ENCODE data around the gene GPR17.

GPR17 gene

GRCh38 chr2:127675331-127676261 is 29.6 kb downstream of the GPR17 start, which contains the start of gene LIMS2:
LIMS2 (minus strand) TSS chr2:127675530; CDS start chr2:127675024, 506 bp downstream.
- ATAC-seq = peak; percentile 75

DNA sequence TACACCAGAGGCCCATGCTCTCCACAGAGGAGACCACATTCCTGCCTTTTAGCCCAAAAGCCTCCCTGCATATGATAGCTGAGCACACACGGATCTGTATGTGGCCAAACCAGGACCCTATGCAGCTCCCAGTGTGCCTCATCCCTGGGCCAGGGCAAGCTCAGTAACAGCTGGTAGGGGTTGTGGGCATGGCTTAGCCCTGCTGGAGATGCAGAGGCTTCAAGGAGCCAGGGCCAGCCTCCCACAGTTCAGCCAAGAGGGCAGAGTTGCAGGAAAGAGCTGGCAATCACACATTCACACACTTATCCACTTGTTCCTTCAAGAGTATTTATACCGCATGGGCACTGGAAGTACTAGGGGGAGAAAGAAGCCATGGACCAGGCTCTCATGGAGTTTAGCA is 31.0 kb downstream of the GPR17 start:
- no peak for ATAC-seq
- TF ChIP-seq GLIS3 (CRISPR knock-in tag; IDR thresholded peaks at IDR 0.05) = no peak
- TF ChIP-seq ZFP30 (CRISPR knock-in tag; IDR thresholded peaks at IDR 0.05) = no peak
- TF ChIP-seq ZNF70 (CRISPR knock-in tag; IDR thresholded peaks at IDR 0.05) = no peak
- TF ChIP-seq POU6F1 (CRISPR knock-in tag; IDR thresholded peaks at IDR 0.05; ENCODE audit: borderline replicate concordance, low read depth) = no peak
- no peak for TF ChIP-seq CSDC2 (CRISPR knock-in tag; IDR thresholded peaks at IDR 0.05)
- TF ChIP-seq OSR1 (CRISPR knock-in tag; IDR thresholded peaks at IDR 0.05) = no peak
- no peak for TF ChIP-seq ISL1 (CRISPR knock-in tag; IDR thresholded peaks at IDR 0.05)
- no peak for TF ChIP-seq ZFP3 (CRISPR knock-in tag; IDR thresholded peaks at IDR 0.05)
- no peak for TF ChIP-seq CSRNP3 (CRISPR knock-in tag; IDR thresholded peaks at IDR 0.05)
- no peak for TF ChIP-seq ESRRG (CRISPR knock-in tag; IDR thresholded peaks at IDR 0.05)
- TF ChIP-seq, protein P1, sequence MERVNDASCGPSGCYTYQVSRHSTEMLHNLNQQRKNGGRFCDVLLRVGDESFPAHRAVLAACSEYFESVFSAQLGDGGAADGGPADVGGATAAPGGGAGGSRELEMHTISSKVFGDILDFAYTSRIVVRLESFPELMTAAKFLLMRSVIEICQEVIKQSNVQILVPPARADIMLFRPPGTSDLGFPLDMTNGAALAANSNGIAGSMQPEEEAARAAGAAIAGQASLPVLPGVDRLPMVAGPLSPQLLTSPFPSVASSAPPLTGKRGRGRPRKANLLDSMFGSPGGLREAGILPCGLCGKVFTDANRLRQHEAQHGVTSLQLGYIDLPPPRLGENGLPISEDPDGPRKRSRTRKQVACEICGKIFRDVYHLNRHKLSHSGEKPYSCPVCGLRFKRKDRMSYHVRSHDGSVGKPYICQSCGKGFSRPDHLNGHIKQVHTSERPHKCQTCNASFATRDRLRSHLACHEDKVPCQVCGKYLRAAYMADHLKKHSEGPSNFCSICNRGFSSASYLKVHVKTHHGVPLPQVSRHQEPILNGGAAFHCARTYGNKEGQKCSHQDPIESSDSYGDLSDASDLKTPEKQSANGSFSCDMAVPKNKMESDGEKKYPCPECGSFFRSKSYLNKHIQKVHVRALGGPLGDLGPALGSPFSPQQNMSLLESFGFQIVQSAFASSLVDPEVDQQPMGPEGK (CRISPR knock-in tag; IDR thresholded peaks at IDR 0.05; ENCODE audit: borderline replicate concordance) = no peak
- TF ChIP-seq TOX (CRISPR knock-in tag; IDR thresholded peaks at IDR 0.05; ENCODE audit: borderline replicate concordance) = no peak
- no peak for TF ChIP-seq BACH2 (CRISPR knock-in tag; IDR thresholded peaks at IDR 0.05; ENCODE audit: borderline replicate concordance)
- TF ChIP-seq ARNTL (CRISPR knock-in tag; IDR thresholded peaks at IDR 0.05; ENCODE audit: borderline replicate concordance, low read depth) = no peak
- no peak for TF ChIP-seq ZC3H10 (CRISPR knock-in tag; IDR thresholded peaks at IDR 0.05)
- TF ChIP-seq ZNF565 (CRISPR knock-in tag; conservative IDR thresholded peaks at IDR 0.05; ENCODE audit: low read depth) = no peak

More at GRCh38 chr2:127675331-127676261, 29.6 kb downstream of the GPR17 start, which contains the start of gene LIMS2:
- TF ChIP-seq ZFP3 (CRISPR knock-in tag; IDR thresholded peaks at IDR 0.05) = no peak
- TF ChIP-seq ESRRG (CRISPR knock-in tag; IDR thresholded peaks at IDR 0.05) = no peak
- no peak for TF ChIP-seq ZNF70 (CRISPR knock-in tag; IDR thresholded peaks at IDR 0.05)
- no peak for TF ChIP-seq POU6F1 (CRISPR knock-in tag; IDR thresholded peaks at IDR 0.05; ENCODE audit: borderline replicate concordance, low read depth)
- TF ChIP-seq ARNTL (CRISPR knock-in tag; IDR thresholded peaks at IDR 0.05; ENCODE audit: borderline replicate concordance, low read depth) = no peak

- TF ChIP-seq ZNF8 (CRISPR knock-in tag; IDR thresholded peaks at IDR 0.05) = no peak
- TF ChIP-seq, protein P1 (CRISPR knock-in tag; IDR thresholded peaks at IDR 0.05; ENCODE audit: borderline replicate concordance) = no peak
- TF ChIP-seq RARB (CRISPR knock-in tag; IDR thresholded peaks at IDR 0.05) = no peak
- no peak for TF ChIP-seq BACH2 (CRISPR knock-in tag; IDR thresholded peaks at IDR 0.05; ENCODE audit: borderline replicate concordance)
- no peak for TF ChIP-seq ISL1 (CRISPR knock-in tag; IDR thresholded peaks at IDR 0.05)
- no peak for TF ChIP-seq CREB5 (CRISPR knock-in tag; IDR thresholded peaks at IDR 0.05; ENCODE audit: low read depth)
- no peak for TF ChIP-seq CSDC2 (CRISPR knock-in tag; IDR thresholded peaks at IDR 0.05)
- no peak for TF ChIP-seq TSHZ2 (CRISPR knock-in tag; IDR thresholded peaks at IDR 0.05)
- no peak for TF ChIP-seq ZNF70 (CRISPR knock-in tag; IDR thresholded peaks at IDR 0.05)
- no peak for TF ChIP-seq GLIS3 (CRISPR knock-in tag; IDR thresholded peaks at IDR 0.05)
- no peak for TF ChIP-seq ZNF565 (CRISPR knock-in tag; conservative IDR thresholded peaks at IDR 0.05; ENCODE audit: low read depth)
- no peak for TF ChIP-seq ZFP3 (CRISPR knock-in tag; IDR thresholded peaks at IDR 0.05)
- TF ChIP-seq ESRRG (CRISPR knock-in tag; IDR thresholded peaks at IDR 0.05) = no peak
- TF ChIP-seq ZC3H10 (CRISPR knock-in tag; IDR thresholded peaks at IDR 0.05) = no peak
- ATAC-seq = no peak
Observed at GRCh38 chr2:127678531-127678930, 32.6 kb downstream of the GPR17 start.

All from SK-N-SH treated with all-trans-retinoic acid at 6 μM for 48 hours (cell line).